Measurements from ENCODE around the gene FIGNL1. TPM values are rescaled to one million over a fixed set of nuclear protein-coding genes. Genes with fewer than 3 reads are reported as not detected.
A peak's percentile ranks its signal among the peaks of the same experiment; 100 is the strongest.

The FIGNL1 gene
- total RNA-seq, 1 donor from 2014 or later, result 40.4 TPM

GRCh38 chr7:50404392-50404791, 45.8 kb downstream of the FIGNL1 start:
- peaks cover 2% of the 10 kb centered on the region for H3K27me3 Mint-ChIP-seq (ENCODE audit: low read depth)
- no peaks in the 10 kb centered on the region for H3K4me1 Mint-ChIP-seq
- H3K27ac Mint-ChIP-seq (ENCODE audit: unreplicated experiment), result no peak overlapping the region
- no peak overlapping the region for H3K4me3 Mint-ChIP-seq
- H3K36me3 Mint-ChIP-seq (ENCODE audit: low read depth), result peaks cover 7% of the 10 kb centered on the region
- H3K9me3 Mint-ChIP-seq, result no peaks in the 10 kb centered on the region
- TF ChIP-seq CTCF (conservative IDR thresholded peaks at IDR 0.05), result no peak
- DNase-seq (ENCODE audit: low read depth, low spot score), result no peak

GRCh38 chr7:50400114-50400513, 50.0 kb downstream of the FIGNL1 start:
- no peak for TF ChIP-seq CTCF (conservative IDR thresholded peaks at IDR 0.05)
- peaks cover 7% of the 10 kb centered on the region for H3K36me3 Mint-ChIP-seq (ENCODE audit: low read depth)
- H3K9me3 Mint-ChIP-seq, result no peaks in the 10 kb centered on the region
- H3K4me3 Mint-ChIP-seq, result no peak overlapping the region
- no peaks in the 10 kb centered on the region for H3K4me1 Mint-ChIP-seq
- no peak overlapping the region for H3K27ac Mint-ChIP-seq (ENCODE audit: unreplicated experiment)
- no peaks in the 10 kb centered on the region for H3K27me3 Mint-ChIP-seq (ENCODE audit: low read depth)
- no peak for DNase-seq (ENCODE audit: low read depth, low spot score)

- Mint-ChIP-seq H3K36me3 (ENCODE audit: low read depth) (peaks cover 7% of the 10 kb centered on the region), H3K4me3 (no peak overlapping the region), H3K9me3 (no peaks in the 10 kb centered on the region), H3K27ac (ENCODE audit: unreplicated experiment) (no peak overlapping the region), H3K27me3 (ENCODE audit: low read depth) (no peaks in the 10 kb centered on the region), H3K4me1 (no peaks in the 10 kb centered on the region)
- TF ChIP-seq CTCF (conservative IDR thresholded peaks at IDR 0.05), result no peak
- DNase-seq (ENCODE audit: low read depth, low spot score), result no peak
These were observed 50.5 kb downstream of the FIGNL1 start for GRCh38 chr7:50399635-50400034.

GRCh38 chr7:50399206-50399605, 50.9 kb downstream of the FIGNL1 start:
- TF ChIP-seq CTCF (conservative IDR thresholded peaks at IDR 0.05), result no peak
- H3K27ac Mint-ChIP-seq (ENCODE audit: unreplicated experiment), result no peak overlapping the region
- no peak for DNase-seq (ENCODE audit: low read depth, low spot score)
- no peak overlapping the region for H3K4me3 Mint-ChIP-seq
- H3K27me3 Mint-ChIP-seq (ENCODE audit: low read depth), result no peaks in the 10 kb centered on the region
- no peaks in the 10 kb centered on the region for H3K4me1 Mint-ChIP-seq
- peaks cover 7% of the 10 kb centered on the region for H3K36me3 Mint-ChIP-seq (ENCODE audit: low read depth)
- H3K9me3 Mint-ChIP-seq, result no peaks in the 10 kb centered on the region

- no peaks in the 10 kb centered on the region for H3K27me3 Mint-ChIP-seq (ENCODE audit: low read depth)
- no peaks in the 10 kb centered on the region for H3K9me3 Mint-ChIP-seq
- TF ChIP-seq CTCF (conservative IDR thresholded peaks at IDR 0.05), result no peak
- H3K36me3 Mint-ChIP-seq (ENCODE audit: low read depth), result peaks cover 10% of the 10 kb centered on the region
- H3K4me1 Mint-ChIP-seq, result no peaks in the 10 kb centered on the region
- DNase-seq (ENCODE audit: low read depth, low spot score), result no peak
- H3K4me3 Mint-ChIP-seq, result no peak overlapping the region
- peak overlapping the region; percentile 73 for H3K27ac Mint-ChIP-seq (ENCODE audit: unreplicated experiment)
These were observed 52.2 kb downstream of the FIGNL1 start for GRCh38 chr7:50397971-50398324.
